GM18508 (cell line): ENCODE measurements around the gene SEMA4F.
"Not testable (repeated sequence)": the region's sequence is repeated elsewhere in the genome, so short reads cannot be mapped to it uniquely, and the experiment has no call there.

ENCODE experiments used
- ATAC-seq: cut with Tn5 transposase; IDR thresholded peaks from one replicate; pipeline ENCODE4 v1.9.1; 2021; ENCODE audit warnings: moderate number of reproducible peaks; ENCODE audit not compliant: insufficient read depth, unreplicated experiment

Gene SEMA4F, protein sequence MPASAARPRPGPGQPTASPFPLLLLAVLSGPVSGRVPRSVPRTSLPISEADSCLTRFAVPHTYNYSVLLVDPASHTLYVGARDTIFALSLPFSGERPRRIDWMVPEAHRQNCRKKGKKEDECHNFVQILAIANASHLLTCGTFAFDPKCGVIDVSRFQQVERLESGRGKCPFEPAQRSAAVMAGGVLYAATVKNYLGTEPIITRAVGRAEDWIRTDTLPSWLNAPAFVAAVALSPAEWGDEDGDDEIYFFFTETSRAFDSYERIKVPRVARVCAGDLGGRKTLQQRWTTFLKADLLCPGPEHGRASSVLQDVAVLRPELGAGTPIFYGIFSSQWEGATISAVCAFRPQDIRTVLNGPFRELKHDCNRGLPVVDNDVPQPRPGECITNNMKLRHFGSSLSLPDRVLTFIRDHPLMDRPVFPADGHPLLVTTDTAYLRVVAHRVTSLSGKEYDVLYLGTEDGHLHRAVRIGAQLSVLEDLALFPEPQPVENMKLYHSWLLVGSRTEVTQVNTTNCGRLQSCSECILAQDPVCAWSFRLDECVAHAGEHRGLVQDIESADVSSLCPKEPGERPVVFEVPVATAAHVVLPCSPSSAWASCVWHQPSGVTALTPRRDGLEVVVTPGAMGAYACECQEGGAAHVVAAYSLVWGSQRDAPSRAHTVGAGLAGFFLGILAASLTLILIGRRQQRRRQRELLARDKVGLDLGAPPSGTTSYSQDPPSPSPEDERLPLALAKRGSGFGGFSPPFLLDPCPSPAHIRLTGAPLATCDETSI

DNA sequence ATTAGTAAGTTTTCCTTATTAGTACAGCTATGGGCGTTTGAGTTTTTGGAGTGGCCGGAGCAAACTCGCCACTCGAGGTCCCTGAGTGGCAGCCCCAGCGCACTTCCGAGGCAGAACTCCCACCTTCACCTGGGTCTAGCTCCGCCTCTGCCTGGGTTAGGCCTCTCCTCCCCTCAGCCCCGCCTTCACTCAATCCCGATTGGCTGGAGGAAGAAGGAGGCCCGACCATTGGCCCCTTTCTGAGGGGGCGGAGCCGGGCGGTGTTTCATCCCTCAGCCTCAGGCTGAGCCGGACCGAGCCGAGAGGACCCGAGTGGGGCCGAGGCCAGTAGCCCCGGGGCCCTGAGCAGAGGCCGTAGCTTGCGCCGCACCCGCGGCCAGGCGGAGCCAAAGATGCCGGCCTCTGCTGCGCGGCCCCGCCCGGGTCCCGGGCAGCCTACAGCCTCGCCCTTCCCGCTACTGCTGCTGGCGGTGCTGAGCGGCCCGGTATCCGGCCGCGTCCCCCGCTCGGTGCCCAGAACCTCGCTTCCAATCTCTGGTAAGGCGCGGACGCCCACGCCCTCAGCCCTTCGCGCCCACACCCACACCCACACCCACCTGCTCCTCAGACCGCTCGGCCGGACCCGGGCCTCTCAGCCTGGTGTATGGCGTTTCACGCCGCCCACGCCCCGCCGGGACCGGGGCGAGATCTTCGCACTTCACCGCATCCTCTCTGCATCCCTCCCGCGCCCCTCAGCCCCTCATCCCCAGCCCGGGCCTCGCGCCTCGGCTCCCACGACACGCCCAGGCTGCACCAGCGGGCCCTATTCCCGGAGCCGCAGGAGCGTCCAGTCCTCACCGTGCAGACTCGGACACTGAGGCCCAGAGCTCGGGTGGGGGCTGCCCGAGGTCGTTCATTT, at the start of gene SEMA4F:
Gene SEMA4F, plus strand, starts transcription at position 263 of the 898 bp plus-strand sequence. Its CDS starts 130 bp downstream, at position 393.
- peak; percentile 96 for ATAC-seq

DNA sequence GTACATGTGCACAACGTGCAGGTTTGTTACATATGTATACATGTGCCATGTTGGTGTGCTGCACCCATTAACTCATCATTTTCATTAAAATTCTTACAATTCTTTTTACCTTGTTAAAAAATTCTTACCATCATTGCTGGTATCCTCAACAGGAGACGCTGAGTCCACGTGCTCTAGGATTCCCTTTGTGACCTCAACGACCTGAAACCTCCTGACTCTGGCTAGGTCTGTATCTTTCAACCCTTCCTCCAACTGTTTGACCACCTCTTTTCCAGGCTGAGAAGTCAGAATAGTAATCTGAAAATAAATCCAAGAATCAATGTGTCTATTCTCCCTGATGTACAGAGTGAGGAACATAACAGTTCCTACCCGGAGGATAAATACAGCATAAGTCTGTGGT, 47.1 kb upstream of the SEMA4F start:
- ATAC-seq: no peak

DNA sequence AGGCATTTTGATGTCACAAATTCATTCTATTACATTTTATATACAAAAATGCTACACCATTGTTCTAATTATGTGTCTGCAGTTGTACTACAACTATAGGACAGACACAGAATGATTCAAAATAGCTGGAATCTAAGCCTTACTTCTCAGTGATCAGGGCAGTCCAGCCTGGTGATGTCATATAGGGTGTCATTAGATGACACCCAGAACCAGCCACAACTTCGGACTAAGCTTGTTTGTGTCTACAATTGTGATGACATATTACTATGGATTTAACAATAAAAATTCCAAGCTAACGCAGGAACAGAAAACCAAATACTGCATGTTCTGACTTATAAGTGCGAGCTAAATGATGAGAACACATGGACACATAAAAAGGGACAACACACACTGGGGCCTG, 36.9 kb upstream of the SEMA4F start:
- no peak for ATAC-seq

DNA sequence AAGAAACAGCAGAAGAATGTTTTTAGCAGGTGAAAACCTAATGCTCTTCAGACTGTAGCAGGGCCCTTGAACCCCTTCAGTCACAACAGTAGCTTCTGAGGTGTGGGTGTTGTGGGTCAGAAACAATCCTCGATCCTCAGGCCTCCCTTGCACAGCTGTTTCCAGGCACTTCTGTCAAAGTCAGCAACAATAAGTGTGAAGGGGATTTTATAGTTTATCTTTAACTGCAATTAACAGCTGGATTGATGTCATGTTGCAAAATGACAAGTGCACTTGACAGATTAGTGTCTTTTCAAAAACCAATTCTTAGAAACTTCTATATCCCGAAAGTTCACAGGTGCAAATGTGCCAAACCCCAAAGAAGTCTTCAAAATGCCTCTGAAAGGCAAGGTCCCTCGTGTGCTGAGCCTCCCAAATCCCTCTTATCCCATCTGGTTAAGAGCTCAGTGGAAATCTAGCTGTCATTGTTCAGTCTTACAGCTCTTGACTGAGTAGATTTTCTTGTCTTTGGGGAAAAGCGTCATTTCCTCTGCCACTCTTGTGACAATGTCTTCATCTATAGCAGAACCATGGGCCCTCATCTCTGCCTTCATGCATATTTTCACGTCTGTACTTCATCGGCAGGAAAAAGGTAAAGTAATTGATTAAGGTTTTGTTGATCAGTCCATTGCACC, 35.5 kb upstream of the SEMA4F start:
- ATAC-seq: no peak

DNA sequence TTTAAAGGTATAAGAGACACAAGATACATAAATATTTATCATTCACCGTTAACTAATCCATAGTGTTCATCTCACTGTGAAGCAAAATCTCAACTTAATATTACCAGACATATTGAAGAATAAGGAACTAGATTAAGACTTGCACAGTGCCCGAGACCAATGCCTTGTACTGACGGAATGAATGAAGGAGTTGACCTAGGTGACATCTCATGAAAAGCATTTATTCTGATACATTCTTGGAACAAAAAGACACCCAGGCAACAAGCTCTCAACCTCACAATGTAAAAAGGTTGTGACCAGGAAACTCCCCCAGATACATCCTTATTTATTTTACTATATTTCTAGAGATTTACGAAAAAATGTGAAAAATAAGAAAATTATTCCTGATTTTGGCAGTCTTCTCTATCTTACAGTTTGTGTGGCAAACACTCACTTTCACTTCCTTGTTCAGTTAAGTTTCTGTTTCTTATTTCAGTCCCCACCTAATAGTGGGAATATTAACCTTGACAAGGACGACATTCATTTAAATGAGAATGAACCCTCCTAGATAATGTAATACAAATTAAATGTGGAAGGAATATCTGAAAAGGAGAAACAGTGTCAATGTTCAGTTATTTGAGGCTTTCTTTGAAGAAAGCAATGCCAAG, 34.3 kb upstream of the SEMA4F start:
- no peak for ATAC-seq

DNA sequence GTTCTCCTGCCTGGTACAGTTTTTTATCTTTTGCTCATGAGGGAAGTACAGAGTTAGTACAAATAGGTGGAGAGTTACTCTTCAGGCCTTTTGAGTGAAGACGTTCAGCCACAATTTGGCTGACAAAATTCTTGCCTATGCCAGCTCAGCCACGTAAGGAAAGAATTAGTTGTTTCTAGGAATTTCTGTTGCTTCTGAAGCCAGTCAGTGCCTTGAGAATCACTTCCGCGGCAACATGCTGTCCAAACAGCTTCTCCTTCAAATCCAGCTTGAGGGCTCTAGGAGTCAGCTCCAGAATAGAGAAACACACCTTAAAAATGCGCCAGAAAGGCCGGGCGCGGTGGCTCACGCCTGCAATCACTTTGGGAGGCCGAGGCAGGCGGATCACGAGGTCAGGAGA, 33.4 kb upstream of the SEMA4F start:
- ATAC-seq: no peak

DNA sequence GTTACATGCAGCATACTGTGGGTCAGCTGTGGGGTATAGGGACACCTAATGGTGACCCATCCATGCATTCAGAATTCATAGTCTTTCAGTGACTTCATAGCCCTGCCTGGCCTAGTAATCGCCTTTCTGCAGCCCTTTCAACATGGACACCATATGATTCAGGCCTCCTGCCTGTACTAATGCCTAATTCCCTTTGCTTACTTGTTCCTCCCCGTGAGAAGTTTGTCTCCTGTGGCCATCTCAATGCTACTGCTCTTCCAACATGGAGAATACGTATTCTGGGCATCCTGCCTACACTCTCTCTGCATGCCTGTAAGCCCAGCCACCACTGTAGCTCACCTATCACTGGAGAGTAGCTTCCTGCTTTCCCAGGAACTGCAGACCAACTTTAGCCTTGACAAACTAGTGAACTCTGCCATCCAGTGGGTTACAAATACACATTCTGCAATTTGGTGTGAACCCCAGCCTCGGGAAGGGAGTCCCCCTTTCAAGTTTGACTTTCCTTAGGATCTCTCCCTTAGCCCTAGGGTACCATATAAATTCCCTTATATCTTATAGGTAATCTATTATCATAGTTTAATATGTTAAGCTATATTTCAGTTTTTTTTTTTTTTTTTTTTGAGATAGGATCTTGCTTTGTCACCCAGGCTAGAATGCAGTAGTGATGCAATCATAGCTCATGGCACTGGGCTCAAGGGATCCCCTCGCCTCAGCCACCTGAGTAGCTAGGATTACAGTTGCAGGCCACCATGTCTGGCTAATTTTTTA, 28.2 kb upstream of the SEMA4F start:
- ATAC-seq: no peak

- no peak for ATAC-seq
Observed at GRCh38 chr2:74628538-74629105, 25.4 kb upstream of the SEMA4F start.

GRCh38 chr2:74630454-74630853, 23.6 kb upstream of the SEMA4F start:
- not testable (repeated sequence) for ATAC-seq

DNA sequence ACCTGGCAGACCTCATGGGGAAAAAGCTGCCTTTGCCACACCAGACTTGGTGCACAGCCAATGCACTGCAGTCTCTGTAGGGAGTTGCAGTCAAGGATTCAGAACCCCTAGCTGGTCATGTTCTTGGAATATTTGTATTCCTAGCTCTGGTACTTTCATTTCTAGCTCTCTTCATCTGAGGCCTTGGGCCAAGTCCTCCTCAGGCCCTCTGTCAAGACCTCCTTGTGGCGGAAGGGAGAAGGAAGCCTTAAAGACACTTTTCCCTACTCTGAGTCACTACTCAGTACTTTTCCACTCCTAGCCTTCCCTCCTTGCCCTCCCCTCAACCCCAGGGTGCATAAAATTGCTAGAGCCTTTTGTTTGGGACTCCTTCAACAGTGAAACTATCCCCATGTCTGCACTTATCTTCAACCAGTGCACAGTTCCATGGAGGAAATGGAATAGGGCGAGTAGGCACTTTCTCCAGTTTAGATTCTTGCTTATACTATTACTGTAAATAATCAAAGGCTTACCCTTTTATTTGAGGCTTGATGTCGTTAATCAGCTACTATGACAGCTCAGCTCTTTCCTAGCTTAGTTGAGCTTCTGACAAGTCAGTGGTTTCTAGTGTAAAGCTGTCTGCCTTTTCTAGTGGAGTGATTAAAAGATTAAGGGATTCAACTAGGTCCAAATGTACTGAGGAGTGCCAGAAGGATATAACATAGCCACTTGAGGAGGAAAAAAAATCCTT, 21.7 kb upstream of the SEMA4F start:
- ATAC-seq: no peak

- ATAC-seq: no peak
Observed at GRCh38 chr2:74632939-74633312, 21.1 kb upstream of the SEMA4F start.

- no peak for ATAC-seq
Observed at GRCh38 chr2:74639550-74639949, 14.5 kb upstream of the SEMA4F start.

DNA sequence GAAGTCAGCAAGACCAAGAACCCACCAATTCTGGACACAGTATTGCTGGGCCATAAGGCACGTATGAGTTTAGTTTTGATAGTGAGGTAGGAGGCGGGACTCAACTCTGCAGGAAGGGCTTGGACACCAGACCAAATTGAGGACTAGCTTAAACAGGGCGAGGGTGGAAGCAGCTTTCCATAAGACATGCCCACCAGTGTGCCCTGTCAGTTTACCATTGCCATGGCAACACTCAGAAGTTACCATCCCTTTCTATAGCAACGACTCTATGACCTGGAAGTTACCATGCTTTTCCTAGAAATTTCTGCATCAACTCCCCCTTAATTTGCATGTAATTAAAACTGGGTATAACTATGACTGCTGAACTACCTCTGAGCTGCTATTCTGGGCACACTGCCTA, 8.7 kb upstream of the SEMA4F start:
- no peak for ATAC-seq

DNA sequence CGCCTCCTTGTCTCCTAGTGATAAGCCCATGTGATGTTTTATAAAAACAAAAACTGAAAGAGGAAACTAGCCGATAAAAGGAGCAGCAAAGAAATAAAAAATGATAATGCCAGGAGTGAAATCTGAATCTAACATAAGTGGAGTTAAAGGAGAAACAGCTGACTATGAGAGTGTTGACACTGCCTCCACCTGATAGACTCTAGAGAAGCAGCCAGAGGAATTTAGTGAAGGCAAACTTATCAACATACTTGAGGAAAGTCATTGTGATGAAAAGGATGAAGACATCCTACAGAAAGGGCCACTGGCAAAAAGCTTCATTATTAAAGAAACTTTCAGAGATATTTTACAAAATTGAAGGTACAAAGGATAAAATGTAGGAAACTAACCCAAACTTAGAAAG, 7.8 kb upstream of the SEMA4F start:
- no peak for ATAC-seq

DNA sequence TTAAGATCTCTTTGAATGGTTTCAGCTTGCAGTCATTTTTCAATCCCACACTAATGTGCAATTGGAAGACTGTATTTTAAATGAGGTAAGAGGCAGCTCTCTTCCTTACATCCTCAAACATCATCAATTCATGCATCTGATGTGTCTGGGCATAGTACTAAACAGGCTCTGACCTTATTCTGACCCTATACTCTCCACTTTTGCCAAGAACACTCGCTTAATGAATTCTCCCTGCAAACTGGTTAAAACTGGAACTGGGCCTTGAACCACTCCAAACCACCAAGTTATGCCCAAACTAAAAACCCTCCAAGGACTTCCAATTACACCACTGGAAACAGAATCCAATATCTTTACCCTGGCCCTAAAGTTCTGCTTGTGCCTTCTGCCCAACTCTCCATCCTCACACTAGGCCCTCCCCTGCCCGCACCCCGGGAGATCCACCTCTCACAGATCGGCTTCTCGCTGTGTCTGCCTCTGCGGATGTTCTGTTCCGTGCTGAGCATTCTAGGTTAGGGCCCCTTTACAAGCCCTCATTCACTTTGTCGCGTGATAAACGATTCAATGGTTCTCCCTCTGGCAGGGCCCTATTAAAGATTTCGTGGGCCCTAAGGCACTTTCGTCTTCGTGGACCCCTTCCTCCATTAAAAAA, 7.1 kb upstream of the SEMA4F start:
- no peak for ATAC-seq

DNA sequence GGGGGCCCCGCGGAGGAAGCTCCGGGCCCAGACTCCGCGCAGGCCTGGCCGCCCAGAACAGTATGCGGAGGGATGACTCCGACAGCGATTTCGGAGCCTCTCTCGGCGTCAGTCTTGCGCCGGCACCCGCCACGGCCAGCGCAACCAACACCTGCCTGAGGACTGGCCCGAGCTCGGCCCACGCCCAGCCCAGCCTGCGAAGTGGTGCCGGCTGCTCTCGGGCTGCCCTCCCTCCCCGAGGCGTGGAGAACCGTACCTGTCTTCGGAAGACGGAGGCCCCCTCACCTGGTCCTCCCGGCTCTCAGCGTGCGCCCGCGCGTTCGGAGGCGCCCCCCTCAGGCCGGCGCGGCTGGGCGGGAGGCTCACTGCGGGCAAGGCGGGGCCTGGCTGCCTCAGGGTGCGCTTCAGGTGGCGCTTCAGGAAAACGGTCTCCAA, 6.0 kb upstream of the SEMA4F start, which contains the start of gene M1AP:
Gene M1AP, minus strand, starts transcription at position 322 of the 435 bp plus-strand sequence. CDS start 8,055 bp downstream, outside the sequence.
- ATAC-seq: no peak

DNA sequence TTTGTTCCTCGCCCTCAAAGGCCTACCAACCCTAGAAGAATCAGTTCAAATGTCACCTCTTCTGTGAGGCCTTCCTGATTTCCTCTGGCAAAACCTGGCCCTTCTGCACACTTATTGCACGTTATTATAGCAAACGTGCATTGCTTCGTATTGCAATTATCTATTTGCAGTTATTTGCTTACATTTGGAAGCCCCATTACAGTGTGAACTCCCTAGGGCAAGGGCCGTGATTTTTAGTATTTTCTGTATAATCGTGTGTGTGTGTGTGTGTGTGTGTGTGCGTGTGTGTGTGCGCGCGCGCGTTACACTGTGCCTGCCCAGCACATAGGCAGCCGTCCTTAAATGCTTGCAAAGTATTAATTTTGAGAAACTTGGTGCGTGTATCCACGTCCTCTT, 460 bp upstream of the SEMA4F start:
- peak; percentile 18 for ATAC-seq
